Fibroblast of lung (primary cell): Measurements from ENCODE around the gene CYGB. TPM values are rescaled to one million over a fixed set of nuclear protein-coding genes. Genes with fewer than 3 reads are reported as not detected.

ENCODE experiments used
- DNase-seq, 2 donors: peaks; one replicate each; pipeline versions ENCODE4 v3.0.0 to v3.0.0-alpha.2; 2010; ENCODE audit warnings: low read depth in 2 of 2
- H2AFZ ChIP-seq: 2 replicates; pipeline ENCODE4 v1.5.1; 2012; ENCODE audit warnings: low read length, control low read depth, inconsistent platforms
- H3K27ac ChIP-seq: 2 replicates; pipeline ENCODE4 v1.5.1; 2011; ENCODE audit warnings: low read length, control low read depth; ENCODE audit not compliant: insufficient read depth
- H3K27me3 ChIP-seq: 2 replicates; pipeline ENCODE4 v1.5.1; 2011; ENCODE audit warnings: mild to moderate bottlenecking, low read length; ENCODE audit not compliant: control insufficient read depth, insufficient read depth
- H3K36me3 ChIP-seq: 2 replicates; pipeline ENCODE4 v1.5.1; 2011; ENCODE audit warnings: low read length; ENCODE audit not compliant: control insufficient read depth, insufficient read depth
- H3K4me1 ChIP-seq: 2 replicates; pipeline ENCODE4 v1.5.1; 2011; ENCODE audit warnings: low read length; ENCODE audit not compliant: control insufficient read depth, insufficient read depth; ENCODE audit errors: extremely low read depth
- H3K4me2 ChIP-seq: 2 replicates; pipeline ENCODE4 v1.5.1; 2011; ENCODE audit warnings: low read length, control low read depth; ENCODE audit not compliant: insufficient read depth; ENCODE audit errors: extremely low read depth
- H3K4me3 ChIP-seq, 4 experiments: fragments of 200-600 bp in 1 of 4; sonication (generic) in 1 of 4; replicated peaks in 1 of 4; 2 replicates each; pipeline ENCODE4 v1.5.1; 2011 to 2016; ENCODE audit warnings: low read length in 4 of 4, low read depth in 3 of 4, mild to moderate bottlenecking in 3 of 4, control low read depth in 2 of 4, inconsistent platforms in 1 of 4, mixed read lengths in 1 of 4; ENCODE audit not compliant: insufficient read depth in 1 of 4; ENCODE audit errors: control extremely low read depth in 1 of 4
- H3K79me2 ChIP-seq: 2 replicates; pipeline ENCODE4 v1.5.1; 2012; ENCODE audit warnings: mild to moderate bottlenecking, low read length, inconsistent platforms; ENCODE audit not compliant: control insufficient read depth, insufficient read depth
- H3K9ac ChIP-seq: 2 replicates; pipeline ENCODE4 v1.5.1; 2011; ENCODE audit warnings: mild to moderate bottlenecking, low read length, control low read depth; ENCODE audit not compliant: insufficient read depth
- H3K9me3 ChIP-seq: 2 replicates; pipeline ENCODE4 v1.5.1; 2012; ENCODE audit warnings: low read depth, low read length; ENCODE audit not compliant: control insufficient read depth, insufficient read depth
- H4K20me1 ChIP-seq: 2 replicates; pipeline ENCODE4 v1.5.1; 2011; ENCODE audit warnings: low read length; ENCODE audit not compliant: control insufficient read depth, insufficient read depth; ENCODE audit errors: extremely low read depth
- EZH2 ChIP-seq: IDR thresholded peaks from 2 replicates; pipeline ENCODE4 v1.5.1; 2012; ENCODE audit warnings: low read length, control low read depth, mild to moderate bottlenecking; ENCODE audit errors: missing control alignments
- polyA plus RNA-seq, 2 donors: library from polyadenylated mRNA; depleted of rRNA in 1 of 2; stranded (reverse) in 1 of 2; unstranded in 1 of 2; fragments of >200 nt; gene quantifications; 2 replicates each; pipeline ENCODE4 v1.2.1, GENCODE V29; 2011 to 2012; ENCODE audit warnings: missing spikeins in 1 of 2
- total RNA-seq: library from RNA; depleted of rRNA; stranded (reverse); fragments of >200 nt; gene quantifications from 2 replicates; pipeline ENCODE4 v1.2.1, GENCODE V29; 2014
- TF ChIP-seq, protein P1 (sequence below), 2 donors: IDR thresholded peaks in 1 of 2; conservative IDR thresholded peaks in 1 of 2; 1 replicate in 1 of 2; 2 replicates in 1 of 2; pipeline ENCODE4 v1.5.1; 2011 to 2012; ENCODE audit warnings: low read length in 2 of 2, control low read depth in 1 of 2, inconsistent platforms in 1 of 2, low read depth in 1 of 2, mild to moderate bottlenecking in 1 of 2

Gene CYGB
- total and polyA plus RNA-seq, 2 donors (not counting 1 experiment from before 2014, with no cell fraction given), result 10.0 to 12.4 TPM

DNA sequence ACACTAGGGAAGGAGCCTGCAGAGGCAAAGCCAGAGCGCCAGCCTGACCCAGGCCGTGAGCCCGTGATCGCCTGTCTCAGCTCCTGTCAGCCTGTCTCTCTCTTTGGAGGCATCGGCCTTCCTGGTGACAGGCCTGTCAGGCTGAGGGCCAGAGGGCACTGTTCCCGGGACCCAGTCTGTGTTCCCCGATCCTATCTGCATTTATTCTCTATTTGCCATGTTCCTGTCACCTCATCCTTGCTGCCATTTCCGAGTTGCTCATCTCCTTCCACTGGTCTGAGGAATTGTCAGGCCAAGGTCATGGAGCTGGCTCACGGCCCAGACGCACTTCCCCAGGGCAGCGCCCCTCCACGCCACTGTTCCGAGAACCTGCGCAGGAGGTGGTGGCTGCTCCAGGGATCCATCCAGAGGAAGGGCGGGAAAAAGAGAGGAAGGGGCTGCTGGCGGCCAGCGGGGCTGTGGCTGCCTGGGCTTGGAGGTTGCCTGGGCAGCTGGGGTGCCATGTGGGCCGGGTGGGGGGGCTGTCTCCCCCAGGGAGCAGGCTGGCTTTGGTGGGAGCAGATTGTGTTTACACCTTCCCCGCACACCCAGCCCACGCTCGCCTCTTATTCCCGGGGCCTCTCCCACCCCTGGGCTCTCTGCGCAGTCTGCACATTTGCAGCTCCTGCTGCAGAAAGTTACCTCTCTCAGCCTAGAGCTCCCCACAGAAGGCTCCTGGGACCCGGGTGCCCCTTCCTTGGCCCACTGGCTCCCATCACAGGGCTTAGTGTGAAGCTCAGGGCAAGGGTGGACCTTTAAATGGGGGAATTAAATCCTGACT lies 7.2 kb upstream of the CYGB start:
- Histone ChIP-seq H3K4me2 (no peak overlapping the region), H2AFZ (no peak overlapping the region), H3K36me3 (no peaks in the 10 kb centered on the region), H3K4me3 (no peak overlapping the region), H3K79me2 (no peaks in the 10 kb centered on the region), H3K27ac (no peak overlapping the region), H3K9me3 (no peaks in the 10 kb centered on the region), H3K9ac (no peak overlapping the region), H4K20me1 (no peaks in the 10 kb centered on the region), H3K4me1 (peaks cover 36% of the 10 kb centered on the region), H3K27me3 (no peaks in the 10 kb centered on the region)
- TF ChIP-seq, protein P1, sequence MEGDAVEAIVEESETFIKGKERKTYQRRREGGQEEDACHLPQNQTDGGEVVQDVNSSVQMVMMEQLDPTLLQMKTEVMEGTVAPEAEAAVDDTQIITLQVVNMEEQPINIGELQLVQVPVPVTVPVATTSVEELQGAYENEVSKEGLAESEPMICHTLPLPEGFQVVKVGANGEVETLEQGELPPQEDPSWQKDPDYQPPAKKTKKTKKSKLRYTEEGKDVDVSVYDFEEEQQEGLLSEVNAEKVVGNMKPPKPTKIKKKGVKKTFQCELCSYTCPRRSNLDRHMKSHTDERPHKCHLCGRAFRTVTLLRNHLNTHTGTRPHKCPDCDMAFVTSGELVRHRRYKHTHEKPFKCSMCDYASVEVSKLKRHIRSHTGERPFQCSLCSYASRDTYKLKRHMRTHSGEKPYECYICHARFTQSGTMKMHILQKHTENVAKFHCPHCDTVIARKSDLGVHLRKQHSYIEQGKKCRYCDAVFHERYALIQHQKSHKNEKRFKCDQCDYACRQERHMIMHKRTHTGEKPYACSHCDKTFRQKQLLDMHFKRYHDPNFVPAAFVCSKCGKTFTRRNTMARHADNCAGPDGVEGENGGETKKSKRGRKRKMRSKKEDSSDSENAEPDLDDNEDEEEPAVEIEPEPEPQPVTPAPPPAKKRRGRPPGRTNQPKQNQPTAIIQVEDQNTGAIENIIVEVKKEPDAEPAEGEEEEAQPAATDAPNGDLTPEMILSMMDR (conservative IDR thresholded peaks at IDR 0.05 in 1 of 2, IDR thresholded peaks at IDR 0.05 in 1 of 2; ENCODE audit: low read depth in 1 of 2, low read length in 2 of 2), result no peak
- no peak for TF ChIP-seq EZH2
- DNase-seq, result no peak

DNA sequence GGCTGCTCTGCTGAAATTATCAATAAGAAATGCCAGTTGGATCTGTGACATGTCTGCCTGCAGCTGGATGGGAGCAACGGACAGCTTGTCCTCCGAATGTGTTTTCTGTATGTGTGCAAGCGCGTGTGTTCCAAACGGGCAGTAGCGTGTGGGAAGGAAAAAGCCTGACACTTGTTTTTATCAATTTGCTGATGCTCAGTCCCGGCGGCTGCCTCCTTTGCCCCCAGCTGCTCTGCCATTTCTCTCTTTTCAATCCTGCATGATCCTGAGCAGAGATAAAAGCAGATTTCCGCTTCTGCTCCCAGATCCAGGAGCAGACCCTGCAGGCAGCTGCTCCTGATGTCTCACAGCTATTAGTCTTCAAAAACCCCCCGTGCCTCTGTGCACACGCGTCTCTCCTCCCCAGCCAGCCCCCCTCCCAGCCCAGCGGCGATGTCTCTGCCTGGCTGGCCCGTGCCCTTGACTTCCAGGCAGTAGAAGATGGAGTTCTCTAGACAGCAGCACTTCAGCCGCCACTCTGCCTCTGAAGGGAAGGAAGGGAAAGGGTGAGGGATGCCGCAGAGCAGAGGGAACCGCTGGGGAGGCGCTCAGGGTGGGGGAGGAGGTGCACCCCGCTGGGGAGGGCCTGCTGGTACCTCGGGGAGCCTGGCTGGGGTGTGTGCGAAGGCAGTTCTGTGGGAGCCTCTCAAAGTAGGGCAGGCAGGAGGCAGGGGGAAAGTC lies 6.5 kb upstream of the CYGB start:
- no peak for DNase-seq
- no peaks in the 10 kb centered on the region for H3K9me3 ChIP-seq
- H3K36me3 ChIP-seq, result no peaks in the 10 kb centered on the region
- H3K4me3 ChIP-seq, result no peak overlapping the region
- peaks cover 36% of the 10 kb centered on the region for H3K4me1 ChIP-seq
- H3K27ac ChIP-seq, result no peak overlapping the region
- H2AFZ ChIP-seq, result no peak overlapping the region
- no peaks in the 10 kb centered on the region for H4K20me1 ChIP-seq
- no peak for TF ChIP-seq EZH2
- TF ChIP-seq, protein P1 (conservative IDR thresholded peaks at IDR 0.05 in 1 of 2, IDR thresholded peaks at IDR 0.05 in 1 of 2; ENCODE audit: low read depth in 1 of 2, low read length in 2 of 2), result no peak
- no peaks in the 10 kb centered on the region for H3K27me3 ChIP-seq
- peak overlapping the region; percentile 11 for H3K4me2 ChIP-seq
- no peaks in the 10 kb centered on the region for H3K79me2 ChIP-seq
- peak overlapping the region; percentile 5 for H3K9ac ChIP-seq

DNA sequence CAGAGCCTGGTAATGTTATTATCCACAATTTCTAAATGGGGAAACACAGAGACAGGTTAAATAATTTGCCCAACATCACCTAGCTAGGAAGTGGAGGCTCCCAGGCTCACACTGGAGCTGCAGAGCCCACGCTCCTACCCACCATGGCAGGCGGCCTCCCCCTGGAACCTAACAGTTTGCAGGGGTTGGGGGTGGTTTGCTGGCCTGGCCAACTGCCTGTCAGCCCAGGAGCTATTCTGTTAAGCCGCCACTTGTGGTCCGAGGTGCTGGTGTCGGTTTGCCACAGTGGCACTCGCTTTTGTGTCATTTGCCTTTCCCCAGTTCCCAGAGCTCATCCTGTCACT lies 5.9 kb upstream of the CYGB start:
- H3K9ac ChIP-seq, result no peak overlapping the region
- no peak overlapping the region for H3K4me3 ChIP-seq
- no peaks in the 10 kb centered on the region for H3K9me3 ChIP-seq
- DNase-seq, result no peak
- H3K4me2 ChIP-seq, result no peak overlapping the region
- no peaks in the 10 kb centered on the region for H3K27me3 ChIP-seq
- TF ChIP-seq, protein P1 (conservative IDR thresholded peaks at IDR 0.05 in 1 of 2, IDR thresholded peaks at IDR 0.05 in 1 of 2; ENCODE audit: low read depth in 1 of 2, low read length in 2 of 2), result no peak
- TF ChIP-seq EZH2, result no peak
- H3K79me2 ChIP-seq, result no peaks in the 10 kb centered on the region
- H3K4me1 ChIP-seq, result peaks cover 36% of the 10 kb centered on the region
- no peaks in the 10 kb centered on the region for H4K20me1 ChIP-seq
- no peaks in the 10 kb centered on the region for H3K36me3 ChIP-seq
- H3K27ac ChIP-seq, result no peak overlapping the region
- H2AFZ ChIP-seq, result no peak overlapping the region
